PFSK-1 (cell line): Measurements from ENCODE around the gene LRRC7.

Experiments
- FOXP2 ChIP-seq: optimal IDR thresholded peaks from 2 replicates; pipeline ENCODE3; 2011; ENCODE audit warnings: borderline replicate concordance, control low read depth, inconsistent platforms; ENCODE audit not compliant: insufficient read depth; ENCODE audit errors: extremely low read length, extremely low read depth
- POLR2AphosphoS5 ChIP-seq: IDR thresholded peaks from 2 replicates; pipeline ENCODE4 v1.6.1; 2012; ENCODE audit warnings: low read depth, mild to moderate bottlenecking, control low read depth, low read length, moderate library complexity
- REST ChIP-seq, 2 experiments: IDR thresholded peaks; 2 replicates each; pipeline versions ENCODE4 v1.6.1 to v1.8.0; 2011 to 2012; ENCODE audit warnings: low read depth in 2 of 2, low read length in 2 of 2, control low read depth in 1 of 2, inconsistent platforms in 1 of 2, mild to moderate bottlenecking in 1 of 2, moderate library complexity in 1 of 2; ENCODE audit not compliant: insufficient read depth in 1 of 2
- SIN3A ChIP-seq: IDR thresholded peaks from 2 replicates; pipeline ENCODE4 v1.6.1; 2012; ENCODE audit warnings: mild to moderate bottlenecking, low read length, moderate library complexity, borderline replicate concordance; ENCODE audit not compliant: insufficient read depth
- TAF1 ChIP-seq: IDR thresholded peaks from 2 replicates; pipeline ENCODE4 v1.6.1; 2012; ENCODE audit warnings: low read length, control low read depth, borderline replicate concordance; ENCODE audit not compliant: insufficient read depth

Gene LRRC7

GRCh38 chr1:69993810-69994209 is 426.1 kb downstream of the LRRC7 start:
- TF ChIP-seq POLR2AphosphoS5 (no peak), TAF1 (no peak), REST (IDR thresholded peaks at IDR 0.05; ENCODE audit: insufficient read depth in 1 of 2, low read depth in 2 of 2, low read length in 2 of 2) (no peak), FOXP2 (no peak), SIN3A (no peak)

- TF ChIP-seq TAF1: no peak
- TF ChIP-seq SIN3A: no peak
- TF ChIP-seq REST (IDR thresholded peaks at IDR 0.05; ENCODE audit: insufficient read depth in 1 of 2, low read depth in 2 of 2, low read length in 2 of 2): no peak
- no peak for TF ChIP-seq POLR2AphosphoS5
- TF ChIP-seq FOXP2: no peak
These were observed 426.5 kb downstream of the LRRC7 start for GRCh38 chr1:69994241-69994640.

GRCh38 chr1:69998847-69999246 is 431.1 kb downstream of the LRRC7 start:
- TF ChIP-seq SIN3A (no peak), TAF1 (no peak), FOXP2 (no peak), REST (IDR thresholded peaks at IDR 0.05; ENCODE audit: insufficient read depth in 1 of 2, low read depth in 2 of 2, low read length in 2 of 2) (no peak), POLR2AphosphoS5 (no peak)

GRCh38 chr1:70003211-70003908 is 435.6 kb downstream of the LRRC7 start:
- no peak for TF ChIP-seq SIN3A
- no peak for TF ChIP-seq POLR2AphosphoS5
- no peak for TF ChIP-seq REST (IDR thresholded peaks at IDR 0.05; ENCODE audit: insufficient read depth in 1 of 2, low read depth in 2 of 2, low read length in 2 of 2)
- TF ChIP-seq TAF1: no peak
- TF ChIP-seq FOXP2: no peak
